Stimulated activated CD8-positive, alpha-beta memory T cell treated with anti-CD3 and anti-CD28 coated beads, Interleukin-4, amount 100 ng/mL, for 48 hours (primary cell): ENCODE measurements around the gene TNFRSF1B.

Source experiments
- DNase-seq: peaks from one replicate; pipeline ENCODE4 v3.0.0-alpha.2; 2020

TNFRSF1B gene

DNA sequence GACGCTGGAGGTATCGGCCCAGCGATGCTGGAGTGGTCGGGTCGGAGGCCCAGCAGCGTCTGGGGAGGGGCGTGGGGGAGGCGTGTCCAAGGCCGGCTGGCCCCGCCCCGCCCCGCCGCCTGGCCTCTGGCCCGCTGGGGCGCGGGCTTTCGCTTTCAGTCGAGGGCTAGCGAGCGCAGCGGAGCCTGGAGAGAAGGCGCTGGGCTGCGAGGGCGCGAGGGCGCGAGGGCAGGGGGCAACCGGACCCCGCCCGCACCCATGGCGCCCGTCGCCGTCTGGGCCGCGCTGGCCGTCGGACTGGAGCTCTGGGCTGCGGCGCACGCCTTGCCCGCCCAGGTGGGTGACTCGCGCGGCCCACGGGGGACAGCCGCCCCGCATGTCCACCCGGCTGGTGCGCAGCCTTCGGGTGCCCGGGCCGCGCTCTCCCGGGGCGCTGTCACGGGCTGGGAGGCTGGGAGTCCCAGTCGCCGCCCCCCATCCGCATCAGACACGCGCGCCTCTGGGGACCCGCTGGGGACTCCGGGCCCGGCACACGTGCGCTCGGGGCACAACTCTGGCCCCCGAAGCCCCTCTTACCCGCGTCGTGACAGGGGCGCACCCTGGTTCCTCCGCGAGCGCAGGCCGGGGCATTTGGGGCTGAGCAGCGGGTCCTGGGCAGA lies at the start of gene TNFRSF1B:
TNFRSF1B (plus strand) TSS at position 158 of the 659 bp plus-strand sequence; CDS start at position 259, 101 bp downstream.
- peak; percentile 83 for DNase-seq

DNA sequence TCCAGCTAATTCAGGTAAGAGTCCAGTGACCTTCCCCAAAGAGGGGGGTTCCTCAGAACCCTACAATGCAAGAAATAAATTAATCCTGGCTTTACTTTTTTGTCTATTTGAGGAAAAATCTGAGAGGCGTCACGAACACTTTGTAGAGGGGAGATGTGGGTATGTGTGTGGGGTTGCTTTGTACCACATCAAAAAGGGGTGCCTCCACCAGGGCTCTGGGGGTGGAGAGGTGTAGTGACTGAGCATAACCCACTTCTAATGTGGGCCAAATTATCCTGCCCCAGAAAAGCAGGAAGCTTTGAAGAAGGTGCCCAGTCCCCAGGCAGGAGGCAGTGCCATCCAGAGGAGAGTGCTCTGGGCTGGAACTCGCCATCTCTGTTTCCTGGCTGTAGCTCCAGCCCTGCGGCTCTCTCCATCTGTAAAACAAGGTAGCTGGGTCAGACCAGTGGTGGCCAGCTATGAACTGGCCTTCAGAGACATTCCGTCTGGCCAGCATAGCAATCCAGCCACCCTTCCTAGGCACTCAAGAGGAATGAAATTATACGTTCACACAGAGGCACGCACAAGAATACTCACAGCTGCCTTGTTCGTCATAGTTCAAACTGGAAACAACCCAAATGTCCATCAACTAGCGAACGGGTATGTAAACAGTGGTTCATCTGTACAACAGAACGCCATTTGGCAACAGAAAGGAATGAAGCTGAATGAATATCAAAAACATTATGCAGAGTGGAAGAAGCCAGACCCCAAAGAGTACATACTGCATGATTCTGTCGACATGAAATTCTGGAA lies 45.4 kb upstream of the TNFRSF1B start:
- DNase-seq: no peak

DNA sequence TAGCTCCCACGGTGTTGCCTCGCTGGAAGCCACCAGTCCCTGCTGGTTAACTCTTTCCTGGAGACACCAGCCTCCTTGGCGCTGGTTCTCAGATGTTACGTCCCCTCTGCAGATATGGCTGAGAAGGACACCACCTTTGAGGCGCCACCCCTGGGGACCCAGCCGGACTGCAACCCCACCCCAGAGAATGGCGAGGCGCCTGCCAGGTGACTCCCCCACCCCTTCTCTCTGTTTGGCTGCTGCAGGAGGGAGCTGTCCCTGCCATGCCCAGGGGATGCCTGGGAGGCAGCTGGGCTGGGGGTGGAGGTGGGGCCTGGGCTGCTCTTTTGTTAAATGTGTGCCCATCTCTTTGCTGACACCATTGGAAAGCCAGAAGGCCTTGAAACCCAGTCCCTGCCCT lies 43.6 kb upstream of the TNFRSF1B start:
- DNase-seq: no peak

DNA sequence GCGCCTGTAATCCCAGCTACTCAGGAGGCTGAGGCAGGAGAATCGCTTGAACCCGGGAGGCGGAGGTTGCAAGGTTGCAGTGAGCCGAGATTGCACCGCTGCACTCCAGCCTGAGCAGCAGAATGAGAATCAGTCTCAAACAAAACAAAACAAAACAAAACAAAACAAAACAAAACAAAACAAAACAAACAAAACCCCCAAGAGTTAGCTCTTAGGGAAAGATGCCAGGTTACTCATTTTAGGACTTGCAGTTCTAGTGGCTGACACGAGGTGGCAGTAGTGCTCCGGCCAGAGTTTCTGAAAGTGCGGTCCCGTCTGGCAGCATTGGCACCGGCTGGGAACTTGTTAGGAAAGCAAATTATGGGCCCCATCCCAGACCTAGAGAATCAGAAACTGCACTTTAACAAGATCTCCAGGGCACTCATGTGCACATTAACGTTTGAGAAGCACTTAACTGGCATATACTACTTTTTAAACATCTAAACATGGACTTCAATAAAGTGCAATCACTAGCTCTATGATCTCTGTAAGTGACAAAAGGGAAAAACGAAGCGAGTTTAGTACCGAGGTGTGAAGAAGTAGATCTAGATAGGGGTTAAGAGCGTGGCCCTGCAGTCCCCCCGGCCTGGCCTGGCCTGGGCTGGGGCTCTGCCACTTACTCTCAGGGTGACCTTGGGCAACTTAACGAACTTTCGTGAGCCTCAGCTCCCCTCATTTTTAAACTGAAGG lies 41.9 kb upstream of the TNFRSF1B start:
- peak; percentile 89 for DNase-seq

GRCh38 chr1:12125422-12126355 lies 41.1 kb upstream of the TNFRSF1B start:
- no peak for DNase-seq

DNA sequence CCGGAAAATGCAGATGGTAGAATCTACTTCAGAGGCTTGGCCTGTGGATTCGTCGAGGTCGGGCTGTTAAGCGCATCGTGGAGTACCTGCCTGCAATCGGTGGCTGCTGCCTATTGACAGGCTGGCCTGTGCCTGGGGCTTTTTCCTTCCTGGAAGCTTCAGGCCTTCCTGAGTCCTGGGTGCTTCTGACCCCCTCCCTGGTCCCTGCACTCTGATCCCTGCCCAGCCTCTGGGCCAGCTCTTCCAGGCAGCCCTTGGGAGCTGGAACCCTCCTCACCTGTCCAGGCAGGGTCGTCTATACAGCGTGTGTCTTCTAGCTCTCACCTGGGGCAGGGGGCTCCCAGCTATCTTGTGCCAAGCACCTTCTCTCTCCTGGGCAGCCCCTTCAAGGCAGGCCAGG lies 40.0 kb upstream of the TNFRSF1B start:
- DNase-seq: no peak

- DNase-seq: no peak
Measured at GRCh38 chr1:12127206-12127810, 39.5 kb upstream of the TNFRSF1B start.

GRCh38 chr1:12128120-12128519 lies 38.7 kb upstream of the TNFRSF1B start:
- no peak for DNase-seq

DNA sequence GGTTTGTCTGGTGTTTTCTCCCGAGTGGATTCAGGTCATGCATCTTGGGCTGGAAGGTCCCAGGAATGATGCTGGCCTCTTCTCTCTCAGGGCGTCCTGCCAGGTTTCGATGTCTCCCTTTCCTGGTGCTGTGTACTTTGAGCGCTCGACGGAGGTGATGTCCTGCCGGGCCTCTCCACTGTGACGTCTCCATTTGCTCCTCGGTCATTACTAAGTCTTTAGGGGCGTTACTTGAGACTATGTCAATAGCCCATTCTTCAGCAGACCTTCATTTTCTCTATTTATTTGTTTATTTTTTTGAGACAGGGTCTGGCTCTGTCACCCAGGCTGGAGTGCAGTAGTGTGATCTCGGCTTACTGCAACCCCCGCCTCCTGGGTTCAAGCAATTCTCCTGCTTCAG lies 37.2 kb upstream of the TNFRSF1B start:
- DNase-seq: no peak

DNA sequence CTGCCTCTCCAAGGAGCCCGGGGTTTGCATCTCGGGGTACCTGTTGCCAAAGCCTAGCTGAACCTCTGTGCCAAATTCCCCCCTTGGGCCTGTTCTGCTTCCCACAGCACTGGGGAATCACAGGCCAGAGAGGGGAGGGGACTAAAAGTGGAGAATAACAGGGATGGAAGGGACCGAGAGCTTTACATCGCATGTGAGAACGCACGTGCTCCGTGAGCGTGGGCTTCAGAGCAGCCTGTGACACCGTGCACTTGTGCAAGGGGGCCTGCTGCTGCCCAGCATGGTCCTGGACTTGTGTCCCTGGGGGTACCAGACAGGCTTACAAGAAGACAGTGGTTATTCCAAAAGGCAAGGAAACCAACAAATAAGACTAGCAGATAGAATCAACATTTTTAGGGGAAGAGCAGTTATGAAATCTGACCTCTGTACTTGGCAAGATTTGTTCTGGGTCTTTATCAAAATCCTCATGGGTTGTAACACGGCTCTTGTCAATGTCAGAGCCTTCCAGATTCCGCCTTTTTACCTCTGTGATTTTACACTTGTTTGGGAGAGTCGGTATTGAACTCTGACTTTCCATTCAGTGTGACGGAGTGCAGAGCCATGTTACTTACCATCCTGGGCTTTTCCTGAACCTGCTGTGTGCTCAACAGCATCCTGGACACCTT lies 36.2 kb upstream of the TNFRSF1B start:
- DNase-seq: no peak

DNA sequence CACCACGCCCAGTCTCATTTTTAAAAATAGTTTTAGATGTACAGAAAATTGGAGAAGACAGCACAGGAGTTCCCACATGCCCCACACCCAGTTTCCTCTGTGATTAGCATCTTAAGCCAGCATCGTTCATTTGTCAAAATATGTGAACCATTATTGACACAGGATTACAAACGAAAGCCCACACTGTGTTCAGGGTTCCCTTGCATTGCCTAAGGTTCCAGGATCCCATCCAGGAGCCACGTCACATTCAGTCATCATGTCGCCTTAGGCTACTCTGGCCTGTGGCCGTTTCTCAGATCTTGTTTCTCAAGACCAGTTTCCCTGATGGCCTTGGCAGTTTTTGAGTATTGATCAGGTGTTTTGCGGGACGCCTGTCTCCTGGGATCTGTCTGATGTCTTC lies 34.7 kb upstream of the TNFRSF1B start:
- no peak for DNase-seq

DNA sequence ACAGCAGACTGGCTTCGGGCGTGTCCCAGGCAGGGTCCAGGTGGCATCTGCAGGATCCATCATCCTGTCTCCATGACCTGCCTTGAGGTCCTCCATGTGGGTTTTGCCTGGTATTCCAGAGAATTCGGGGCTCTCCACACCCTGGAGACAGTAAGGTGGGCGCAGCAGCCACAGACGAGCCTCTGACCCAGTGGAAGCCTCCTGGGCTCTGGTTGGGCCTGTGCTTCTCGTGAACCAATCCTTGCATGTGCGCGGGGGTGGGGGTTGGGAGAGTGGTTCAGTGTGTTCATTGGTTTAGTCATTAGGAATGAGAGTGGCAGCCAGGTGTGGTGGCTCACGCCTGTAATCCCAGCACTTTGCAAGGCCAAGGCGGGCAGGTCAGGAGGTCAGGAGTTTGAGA lies 32.1 kb upstream of the TNFRSF1B start:
- DNase-seq: no peak

DNA sequence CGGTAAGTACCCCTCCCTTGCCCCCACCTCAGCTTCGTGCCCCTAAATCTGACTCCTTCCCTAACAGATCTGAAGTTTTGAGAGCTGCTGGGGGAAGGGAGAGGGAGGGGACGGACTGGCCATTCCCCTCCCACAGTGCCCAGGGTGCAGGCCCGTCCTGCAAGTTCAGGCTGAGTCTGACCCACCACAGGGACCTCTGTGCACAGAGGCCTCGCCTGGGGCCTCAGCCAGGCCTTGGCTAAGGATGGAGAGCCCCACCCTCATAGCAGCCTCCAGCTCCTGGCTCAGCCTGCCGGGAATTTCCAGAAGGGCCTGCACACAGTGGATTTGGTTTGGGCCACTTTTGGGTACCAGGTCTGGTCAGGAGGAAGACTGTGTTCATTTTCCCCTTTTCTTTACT lies 31.2 kb upstream of the TNFRSF1B start:
- DNase-seq: no peak

GRCh38 chr1:12136916-12137610 lies 29.7 kb upstream of the TNFRSF1B start:
- DNase-seq: no peak

DNA sequence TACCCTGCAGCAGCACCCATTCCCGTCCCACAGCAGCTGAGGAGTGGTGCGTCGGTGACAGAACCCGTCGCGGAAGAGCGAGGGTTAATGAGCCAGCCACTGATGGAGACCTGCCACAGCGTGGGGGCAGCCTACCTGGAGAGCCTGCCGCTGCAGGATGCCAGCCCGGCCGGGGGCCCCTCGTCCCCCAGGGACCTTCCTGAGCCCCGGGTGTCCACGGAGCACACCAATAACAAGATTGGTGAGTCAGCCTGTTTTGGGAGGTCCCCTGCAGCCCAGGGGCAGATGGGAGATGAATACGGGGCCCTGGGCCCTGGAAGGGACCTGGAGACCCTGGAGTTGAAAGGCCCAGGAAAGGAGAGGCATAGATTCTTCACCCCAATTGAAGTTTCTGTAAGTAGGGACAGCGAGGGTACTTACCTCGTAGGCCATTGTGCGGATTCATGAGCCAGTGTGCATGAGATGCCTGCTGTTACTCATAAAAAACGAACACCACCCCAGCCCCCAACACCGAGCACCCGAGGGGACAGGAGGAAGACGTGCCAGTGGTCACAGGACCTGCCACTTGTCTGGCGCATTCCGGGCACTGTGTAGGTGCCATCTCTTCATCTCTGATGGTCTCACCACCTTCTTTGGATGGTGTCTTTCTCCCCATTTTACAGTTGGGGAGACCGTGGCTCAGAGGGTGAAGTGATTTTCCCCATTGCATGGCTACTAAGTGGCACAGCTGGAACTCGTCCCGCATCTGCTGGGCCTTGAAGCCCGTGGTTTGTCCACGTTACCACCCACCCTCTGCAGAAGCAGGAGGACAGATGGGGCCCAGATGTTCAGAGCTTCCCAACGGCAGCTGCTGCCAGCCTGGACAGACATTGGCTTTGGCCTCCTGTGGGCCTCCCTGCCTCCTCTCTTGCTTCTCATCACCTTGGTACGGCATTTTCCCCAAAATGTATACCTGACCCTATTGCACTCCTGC lies 28.3 kb upstream of the TNFRSF1B start:
- DNase-seq: no peak

- no peak for DNase-seq
Measured at GRCh38 chr1:12140016-12140415, 26.8 kb upstream of the TNFRSF1B start.

GRCh38 chr1:12140515-12141162 lies 26.2 kb upstream of the TNFRSF1B start:
- no peak for DNase-seq

DNA sequence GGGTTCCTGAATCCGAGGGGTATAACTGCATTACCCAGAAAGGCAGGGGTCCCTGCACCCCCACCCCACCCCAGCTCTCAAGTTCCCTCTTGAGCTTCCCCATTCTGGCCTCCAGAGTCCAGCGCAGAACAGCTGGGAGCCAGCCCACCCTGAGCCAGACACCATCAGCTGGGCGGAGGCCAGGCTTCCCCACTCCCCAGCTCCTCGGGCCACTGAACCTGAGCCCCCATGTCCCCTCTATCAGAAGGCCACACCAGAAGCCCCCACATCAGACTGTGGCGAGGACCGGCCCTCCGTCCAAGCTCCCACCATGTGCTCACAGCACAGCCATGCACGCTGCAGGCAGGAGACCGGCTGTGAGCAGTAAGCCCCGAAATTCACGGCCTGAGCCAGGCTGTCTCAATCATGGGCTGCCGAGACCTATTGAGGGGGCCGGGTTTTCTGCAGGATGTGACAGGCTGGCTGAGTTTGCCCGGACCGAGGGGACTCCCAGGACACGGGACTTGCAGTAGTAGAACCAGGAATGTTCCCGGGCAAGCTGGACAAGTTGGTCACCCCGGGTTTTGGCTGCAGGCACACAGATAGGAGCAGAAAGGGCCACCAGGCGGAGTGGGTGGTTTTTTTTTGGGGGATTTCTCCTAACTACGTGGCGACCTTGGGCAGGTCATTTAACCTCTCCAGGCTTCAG lies 25.5 kb upstream of the TNFRSF1B start:
- no peak for DNase-seq
